LNCAP (cell line): ENCODE measurements around the gene EEF1A1.

ENCODE experiments used
- CTCF ChIP-seq: fragments of 450-650 bp; IDR thresholded peaks from 2 replicates; pipeline ENCODE4 v1.5.1; 2017; ENCODE audit warnings: mild to moderate bottlenecking

EEF1A1 gene

GRCh38 chr6:73508776-73509175 lies 12.1 kb downstream of the EEF1A1 start:
- no peak for TF ChIP-seq CTCF

- no peak for TF ChIP-seq CTCF
These were observed 14.6 kb downstream of the EEF1A1 start for GRCh38 chr6:73506246-73506645.

- TF ChIP-seq CTCF, result no peak
These were observed 15.7 kb downstream of the EEF1A1 start for GRCh38 chr6:73505142-73505541.

- no peak for TF ChIP-seq CTCF
These were observed 16.7 kb downstream of the EEF1A1 start for GRCh38 chr6:73504160-73504559.

GRCh38 chr6:73503027-73503772 lies 17.6 kb downstream of the EEF1A1 start:
- no peak for TF ChIP-seq CTCF

- no peak for TF ChIP-seq CTCF
These were observed 22.9 kb downstream of the EEF1A1 start for GRCh38 chr6:73497915-73498314.

- no peak for TF ChIP-seq CTCF
These were observed 29.5 kb downstream of the EEF1A1 start for GRCh38 chr6:73491377-73491776.

GRCh38 chr6:73487473-73487872 lies 33.4 kb downstream of the EEF1A1 start:
- no peak for TF ChIP-seq CTCF
